HepG2 (cell line): ENCODE data around the gene EIF6. TPM values are rescaled to one million over a fixed set of nuclear protein-coding genes. Genes with fewer than 3 reads are reported as not detected.

Source experiments
- CBX5 ChIP-seq: sonication (generic); formaldehyde crosslinking; IDR thresholded peaks from 2 replicates; pipeline ENCODE4 v1.4.0; 2020; ENCODE audit warnings: missing genetic modification reagents, borderline replicate concordance
- DMAP1 ChIP-seq: IDR thresholded peaks from 2 replicates; pipeline ENCODE4 v1.6.1; 2016
- DMTF1 ChIP-seq: sonication (generic); formaldehyde crosslinking; IDR thresholded peaks from 2 replicates; pipeline ENCODE4 v1.4.0; 2020; ENCODE audit warnings: mild to moderate bottlenecking, missing genetic modification reagents
- GABPB1 ChIP-seq: IDR thresholded peaks from 2 replicates; pipeline ENCODE4 v1.6.1; 2016; ENCODE audit warnings: mild to moderate bottlenecking, missing genetic modification reagents, moderate library complexity, missing compliant biosample characterization
- GATA4 ChIP-seq: sonication (generic); IDR thresholded peaks from 2 replicates; pipeline ENCODE4 v1.6.1; 2016; ENCODE audit warnings: antibody characterized with exemption, low read depth, borderline replicate concordance
- HCFC1 ChIP-seq: fragments of 150-350 bp; IDR thresholded peaks from 2 replicates; pipeline ENCODE4 v1.6.1; 2014; ENCODE audit warnings: low read depth, low read length
- HIC2 ChIP-seq: sonication (generic); formaldehyde crosslinking; IDR thresholded peaks from 2 replicates; pipeline ENCODE4 v1.9.0; 2022; ENCODE audit warnings: low read depth, missing genetic modification reagents
- HMG20B ChIP-seq: conservative IDR thresholded peaks from 2 replicates; pipeline ENCODE4 v1.6.1; 2016; ENCODE audit warnings: missing genetic modification reagents, missing compliant biosample characterization
- IRX3 ChIP-seq: sonication (generic); formaldehyde crosslinking; IDR thresholded peaks from 2 replicates; pipeline ENCODE4 v1.8.1; 2023; ENCODE audit warnings: mild to moderate bottlenecking, low read depth, missing genetic modification reagents, borderline replicate concordance
- KLF15 ChIP-seq: sonication (generic); formaldehyde crosslinking; IDR thresholded peaks from 2 replicates; pipeline ENCODE4 v1.8.1; 2023; ENCODE audit warnings: borderline replicate concordance, mild to moderate bottlenecking, inconsistent platforms, missing genetic modification reagents, mixed read lengths
- KMT2A ChIP-seq: sonication (generic); formaldehyde crosslinking; IDR thresholded peaks from 2 replicates; pipeline ENCODE4 v1.4.0; 2020; ENCODE audit warnings: missing genetic modification reagents
- MYC ChIP-seq: sonication (generic); formaldehyde crosslinking; IDR thresholded peaks from 2 replicates; pipeline ENCODE4 v1.9.0; 2021; ENCODE audit warnings: missing genetic modification reagents, borderline replicate concordance
- NFYB ChIP-seq: sonication (generic); formaldehyde crosslinking; IDR thresholded peaks from 2 replicates; pipeline ENCODE4 v1.4.0; 2020; ENCODE audit warnings: missing genetic modification reagents
- PITX1 ChIP-seq: sonication (generic); formaldehyde crosslinking; IDR thresholded peaks from 2 replicates; pipeline ENCODE4 v1.5.1; 2020; ENCODE audit warnings: mild to moderate bottlenecking, missing genetic modification reagents
- SCMH1 ChIP-seq: sonication (generic); formaldehyde crosslinking; IDR thresholded peaks from 2 replicates; pipeline ENCODE4 v1.9.0; 2021; ENCODE audit warnings: missing genetic modification reagents, mild to moderate bottlenecking, borderline replicate concordance
- SP1 ChIP-seq, 2 experiments: fragments of 450-650 bp in 1 of 2; sonication (generic) in 1 of 2; formaldehyde crosslinking in 1 of 2; IDR thresholded peaks; 2 replicates each; pipeline versions ENCODE4 v1.4.0 to v1.6.1; 2016 to 2020; ENCODE audit warnings: missing genetic modification reagents in 1 of 2
- SRSF1 ChIP-seq: fragments of 200-400 bp; formaldehyde crosslinking; optimal IDR thresholded peaks from 2 replicates; pipeline ENCODE3; 2017; ENCODE audit warnings: mild to moderate bottlenecking, low read depth, low read length, moderate library complexity
- ZEB1 ChIP-seq: IDR thresholded peaks from 2 replicates; pipeline ENCODE4 v1.6.1; 2012; ENCODE audit warnings: mild to moderate bottlenecking, low read depth, inconsistent platforms; ENCODE audit not compliant: insufficient replicate concordance
- ZFP36 ChIP-seq: fragments of 150-350 bp; IDR thresholded peaks from 2 replicates; pipeline ENCODE4 v1.6.1; 2018; ENCODE audit warnings: borderline replicate concordance, low read length, low read depth; ENCODE audit not compliant: partially characterized antibody
- ZFP36L1 ChIP-seq: sonication (generic); formaldehyde crosslinking; IDR thresholded peaks from 2 replicates; pipeline ENCODE4 v1.8.0; 2022; ENCODE audit warnings: mild to moderate bottlenecking, missing genetic modification reagents, moderate library complexity
- ZNF12 ChIP-seq: sonication (generic); formaldehyde crosslinking; IDR thresholded peaks from 2 replicates; pipeline ENCODE4 v1.5.0; 2020; ENCODE audit warnings: missing genetic modification reagents
- ZNF180 ChIP-seq: sonication (generic); formaldehyde crosslinking; IDR thresholded peaks from 2 replicates; pipeline ENCODE4 v1.4.0; 2020; ENCODE audit warnings: low read depth, missing genetic modification reagents, borderline replicate concordance
- ZNF205 ChIP-seq: IDR thresholded peaks from 2 replicates; pipeline ENCODE4 v1.6.1; 2018; ENCODE audit warnings: missing biosample characterization, missing genetic modification reagents
- ZNF44 ChIP-seq: sonication (generic); formaldehyde crosslinking; IDR thresholded peaks from 2 replicates; pipeline ENCODE4 v1.5.1; 2020; ENCODE audit warnings: mild to moderate bottlenecking, missing genetic modification reagents
- ZNF484 ChIP-seq: sonication (generic); formaldehyde crosslinking; IDR thresholded peaks from 2 replicates; pipeline ENCODE4 v1.5.1; 2020; ENCODE audit warnings: mild to moderate bottlenecking, low read depth, missing genetic modification reagents, borderline replicate concordance
- ZNF569 ChIP-seq: sonication (generic); formaldehyde crosslinking; IDR thresholded peaks from 2 replicates; pipeline ENCODE4 v1.5.0; 2020; ENCODE audit warnings: mild to moderate bottlenecking, missing genetic modification reagents, moderate library complexity, borderline replicate concordance
- ZSCAN12 ChIP-seq: sonication (generic); formaldehyde crosslinking; IDR thresholded peaks from 2 replicates; pipeline ENCODE4 v1.9.0; 2021; ENCODE audit warnings: mild to moderate bottlenecking, missing genetic modification reagents
- polyA plus RNA-seq, 8 experiments: library from polyadenylated mRNA; depleted of rRNA in 3 of 8; stranded (reverse) in 7 of 8; unstranded in 1 of 8; fragments of >200 nt; fragmentation: Illumina TruSeq in 4 of 8; extraction: Trizol in 4 of 8; gene quantifications; 2 replicates each; pipeline versions ENCODE4 v1.2.1 to v1.2.3, GENCODE V29; 2011 to 2016; ENCODE audit warnings: low read depth in 4 of 8, missing spikeins in 1 of 8, mixed read lengths in 1 of 8; ENCODE audit not compliant: insufficient read depth in 1 of 8
- total RNA-seq, 5 experiments: library from RNA; depleted of rRNA; stranded (reverse); fragments of >200 nt; fragmentation: Illumina TruSeq; extraction: Trizol; gene quantifications; 2 replicates each; pipeline ENCODE4 v1.2.3, GENCODE V29; 2016; ENCODE audit warnings: low read depth in 1 of 5

Gene EIF6
- total and polyA plus RNA-seq, 2 of the 13 experiments (the other 11 are each of a cell fraction or from before 2014, with no cell fraction given) = 462 to 466 TPM

- TF ChIP-seq HMG20B = no peak
- TF ChIP-seq IRX3 (CRISPR knock-in tag) = no peak
- TF ChIP-seq HIC2 (CRISPR knock-in tag) = no peak
- no peak for TF ChIP-seq ZNF180 (CRISPR knock-in tag)
- TF ChIP-seq CBX5 (CRISPR knock-in tag) = peak; percentile 39; the same call in 1 of the 2 replicates
- no peak for TF ChIP-seq KLF15
- no peak for TF ChIP-seq ZSCAN12 (CRISPR knock-in tag)
- 0 out of 2 replicates have a peak, but pooled peaks have one; percentile 19 for TF ChIP-seq DMAP1 (CRISPR knock-in tag)
- no peak for TF ChIP-seq ZNF12 (CRISPR knock-in tag)
- TF ChIP-seq GATA4 = no peak
- TF ChIP-seq ZNF484 = no peak
- no peak for TF ChIP-seq KMT2A (CRISPR knock-in tag)
- no peak for TF ChIP-seq HCFC1
- TF ChIP-seq MYC (CRISPR knock-in tag) = peak; percentile 59; the same call in 1 of the 2 replicates
- no peak for TF ChIP-seq SP1 (IDR thresholded peaks at IDR 0.05)
- no peak for TF ChIP-seq SP1 (CRISPR knock-in tag; IDR thresholded peaks at IDR 0.05)
- no peak for TF ChIP-seq ZEB1
- no peak for TF ChIP-seq ZFP36L1 (CRISPR knock-in tag)
- TF ChIP-seq SRSF1 = no peak
- no peak for TF ChIP-seq DMTF1 (CRISPR knock-in tag)
- no peak for TF ChIP-seq ZFP36
- TF ChIP-seq ZNF569 (CRISPR knock-in tag) = no peak
- TF ChIP-seq SCMH1 = no peak
- TF ChIP-seq NFYB (CRISPR knock-in tag) = no peak
- no peak for TF ChIP-seq GABPB1 (CRISPR knock-in tag)
- 0 out of 2 replicates have a peak, but pooled peaks have one; percentile 21 for TF ChIP-seq ZNF44
- TF ChIP-seq ZNF205 (CRISPR knock-in tag) = no peak
- TF ChIP-seq PITX1 = no peak
Measured at GRCh38 chr20:35306931-35307517, 22.5 kb upstream of the EIF6 start (continued).
